GM20431 (cell line): ENCODE results near the gene EIF2AK2.

Source experiments
- in situ Hi-C: fragments of 300-500 bp; cut with MseI, MboI; formaldehyde crosslinking; loops from one replicate; pipeline ENCODE4 v1.15.0; 2020; ENCODE audit warnings: low sequenced_read_pairs; ENCODE audit not compliant: unreplicated experiment

The EIF2AK2 gene

DNA sequence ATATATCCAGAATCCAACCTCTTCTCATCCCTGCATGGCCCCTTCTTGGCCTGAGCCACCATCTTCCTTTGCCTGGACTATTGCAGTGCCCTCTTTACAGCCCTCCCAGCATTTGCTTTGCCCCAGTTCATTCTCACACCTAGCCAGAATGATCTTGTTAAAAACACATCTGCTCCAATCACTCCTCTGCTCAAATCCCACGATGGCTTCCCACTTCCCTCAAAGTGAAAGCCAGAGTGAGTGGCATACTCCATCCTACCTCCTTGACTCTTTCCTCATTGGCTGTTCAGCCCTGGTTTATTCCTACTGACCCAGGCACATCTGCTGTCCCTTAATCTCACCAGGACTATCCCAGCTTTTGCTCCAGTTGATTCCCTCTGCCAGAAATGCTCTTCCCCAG lies 17.0 kb upstream of the EIF2AK2 start:
- in situ Hi-C loops, result no loop called here

DNA sequence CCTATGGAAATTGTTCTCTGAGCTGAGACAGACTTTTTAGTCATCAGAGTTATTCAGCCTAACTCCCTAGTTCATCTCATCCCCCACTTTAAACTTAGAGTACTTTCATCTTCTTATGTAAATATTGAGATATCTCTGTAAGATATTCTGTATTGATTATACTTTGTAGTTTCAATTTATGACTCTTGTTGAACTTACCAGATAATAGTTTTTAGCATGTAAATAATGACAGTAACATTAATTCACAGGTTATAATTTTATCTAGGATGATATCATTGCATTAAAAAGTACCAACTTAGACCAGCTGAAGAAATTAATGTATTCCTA lies 14.8 kb upstream of the EIF2AK2 start:
- in situ Hi-C loops, result no loop called here

DNA sequence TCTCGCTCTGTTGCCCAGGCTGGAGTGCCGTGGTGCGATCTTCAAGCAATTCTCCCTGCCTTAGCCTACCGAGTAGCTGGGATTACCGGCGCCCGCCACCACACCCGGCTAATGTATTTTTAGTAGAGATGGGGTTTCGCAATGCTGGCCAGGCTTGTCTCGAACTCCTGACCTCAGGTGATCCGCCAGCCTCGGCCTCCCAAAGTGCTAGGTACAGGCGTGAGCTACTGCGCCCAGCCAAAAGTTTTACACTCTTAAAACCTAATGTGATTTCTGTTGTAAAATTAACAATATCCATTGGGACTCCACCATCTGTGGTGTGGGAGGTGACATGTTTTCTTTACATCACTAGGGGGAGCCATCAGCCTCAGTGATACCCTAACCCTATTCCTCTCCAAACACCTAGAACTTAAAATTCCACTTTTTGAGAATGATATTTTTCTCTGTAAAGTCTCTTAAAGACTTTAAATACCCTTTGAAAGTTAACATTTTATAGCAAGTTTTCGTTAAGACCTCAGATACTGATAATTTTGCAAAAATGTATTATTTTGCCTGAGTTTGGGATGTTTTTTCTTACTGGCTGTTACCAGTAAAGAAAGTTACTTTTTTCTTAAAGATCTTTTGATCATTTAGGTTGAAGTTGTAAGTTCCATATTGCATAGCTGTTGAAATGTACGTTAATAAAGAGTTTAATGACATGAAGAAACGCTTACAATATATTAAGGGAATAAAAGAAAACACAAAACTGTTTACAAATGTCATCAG lies 11.6 kb upstream of the EIF2AK2 start:
- in situ Hi-C loops, result no loop called here

DNA sequence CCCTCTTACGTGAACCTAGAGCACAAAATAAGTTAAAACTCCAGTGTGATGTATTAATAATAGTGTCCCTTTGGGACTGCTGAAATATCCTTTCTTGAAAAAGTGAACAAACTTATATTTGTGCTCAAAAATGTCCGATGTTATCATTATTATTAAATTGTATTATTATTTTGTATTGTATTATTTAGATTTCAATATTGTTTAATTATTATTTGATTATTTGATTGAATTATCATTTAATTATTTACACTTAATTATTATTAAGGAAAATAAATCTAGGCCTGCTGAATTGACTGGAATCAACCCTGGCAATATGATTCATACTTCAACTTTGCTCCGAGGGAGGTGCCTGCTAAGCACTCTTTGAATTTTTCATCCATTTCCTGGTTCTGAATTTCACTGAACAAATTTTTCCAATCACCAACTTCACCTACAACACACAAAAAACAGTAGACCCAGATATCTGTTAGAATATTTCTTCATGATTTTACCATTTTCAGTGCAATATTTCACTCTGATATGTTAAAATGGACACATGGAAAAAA lies 10.9 kb upstream of the EIF2AK2 start:
- in situ Hi-C loops, result no loop called here

DNA sequence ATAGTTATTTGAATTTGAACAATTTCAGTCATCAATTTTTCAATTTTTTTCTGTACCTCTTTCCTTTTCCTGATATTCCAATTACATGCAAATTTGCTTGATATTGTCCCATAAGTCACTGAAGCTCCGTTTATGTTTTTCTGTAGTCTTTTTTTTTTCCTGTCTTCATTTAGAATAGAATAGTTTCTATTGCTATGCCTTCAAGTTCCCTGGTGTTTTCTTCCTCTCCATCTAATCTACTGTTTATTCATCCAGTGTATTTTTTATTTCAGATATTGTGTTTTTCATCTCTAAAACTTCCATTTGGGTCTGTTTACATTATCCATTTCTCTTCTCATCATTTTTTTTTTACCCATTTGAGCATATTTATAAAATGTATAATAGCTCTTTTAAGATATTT lies 8.0 kb upstream of the EIF2AK2 start:
- in situ Hi-C loops, result no loop called here

DNA sequence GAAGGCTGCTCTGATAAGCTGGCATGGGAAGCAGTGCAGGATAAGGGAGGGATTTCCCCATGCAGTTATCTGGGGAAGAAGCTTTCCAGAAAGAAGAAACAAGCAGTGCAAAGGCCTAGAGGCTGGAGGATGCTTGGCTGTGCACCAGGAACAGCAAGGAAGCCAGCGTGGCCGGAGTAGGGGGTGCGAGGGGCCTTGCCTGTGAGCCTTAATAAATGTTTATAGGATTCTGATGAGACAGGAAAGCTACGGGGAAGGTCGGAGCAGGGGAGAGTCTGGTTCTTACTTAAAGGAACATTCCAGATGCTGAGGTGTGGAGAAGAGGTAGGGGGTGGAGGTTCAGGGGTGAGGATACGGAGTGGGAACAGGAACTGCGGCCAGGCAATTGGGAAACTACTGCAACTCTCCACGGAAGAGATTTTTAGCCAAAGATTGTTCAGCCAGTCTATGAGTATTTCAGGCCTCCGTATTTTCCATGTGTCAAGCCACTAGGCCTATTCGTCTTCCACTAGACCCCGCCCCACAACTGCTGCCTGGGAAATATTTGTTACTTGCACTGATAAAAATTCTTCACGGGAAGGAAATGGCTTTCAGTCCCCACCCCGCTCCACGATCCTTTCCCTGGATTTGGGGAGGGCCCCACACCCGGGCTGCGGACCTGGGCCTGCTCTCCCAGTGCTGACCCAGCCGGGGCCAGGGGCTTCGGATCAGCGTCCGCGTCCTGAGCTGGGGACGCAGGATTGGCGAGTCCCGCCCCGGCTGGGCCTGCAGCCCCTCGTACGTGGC lies 516 bp downstream of the EIF2AK2 start:
- in situ Hi-C loops, result no loop called here

DNA sequence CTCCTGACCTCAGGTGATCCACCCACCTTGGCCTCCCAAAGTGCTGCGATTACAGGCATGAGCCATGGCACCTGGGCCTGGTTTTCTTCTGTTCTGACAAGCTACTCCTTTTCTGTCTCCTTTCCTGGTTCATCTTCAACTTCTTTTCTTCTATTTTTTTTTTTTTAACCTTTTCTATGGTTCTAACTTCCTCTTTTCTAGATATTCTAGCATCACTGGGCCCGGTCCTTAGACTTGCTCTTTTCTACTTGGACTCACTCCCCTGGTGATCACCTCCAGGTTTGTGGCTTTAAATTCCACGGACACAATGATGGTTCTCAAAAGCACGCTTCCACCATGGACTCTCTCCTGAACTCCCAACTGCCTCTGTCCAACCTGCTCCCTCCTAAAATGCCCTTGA lies 2.0 kb downstream of the EIF2AK2 start:
- in situ Hi-C loops, result no loop called here

DNA sequence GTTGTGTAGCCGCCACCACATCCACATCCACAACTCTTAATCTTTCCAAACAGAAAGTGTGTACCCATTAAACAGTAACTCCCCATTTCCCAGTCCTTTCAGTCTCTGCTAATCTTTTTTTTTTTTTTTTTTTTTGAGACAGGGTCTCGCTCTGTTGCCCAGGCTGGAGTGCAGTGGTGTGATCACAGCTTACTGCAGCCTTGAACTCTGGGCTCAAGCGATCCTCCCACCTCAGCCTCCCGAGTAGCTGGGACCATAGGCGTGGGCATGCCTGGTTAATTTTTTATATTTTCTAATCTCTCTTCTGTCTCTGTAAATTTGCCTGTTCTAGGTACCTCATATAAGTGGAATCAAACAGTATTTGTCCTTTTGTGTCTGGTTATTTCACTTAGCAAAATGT lies 3.6 kb downstream of the EIF2AK2 start:
- in situ Hi-C loops, result no loop called here

DNA sequence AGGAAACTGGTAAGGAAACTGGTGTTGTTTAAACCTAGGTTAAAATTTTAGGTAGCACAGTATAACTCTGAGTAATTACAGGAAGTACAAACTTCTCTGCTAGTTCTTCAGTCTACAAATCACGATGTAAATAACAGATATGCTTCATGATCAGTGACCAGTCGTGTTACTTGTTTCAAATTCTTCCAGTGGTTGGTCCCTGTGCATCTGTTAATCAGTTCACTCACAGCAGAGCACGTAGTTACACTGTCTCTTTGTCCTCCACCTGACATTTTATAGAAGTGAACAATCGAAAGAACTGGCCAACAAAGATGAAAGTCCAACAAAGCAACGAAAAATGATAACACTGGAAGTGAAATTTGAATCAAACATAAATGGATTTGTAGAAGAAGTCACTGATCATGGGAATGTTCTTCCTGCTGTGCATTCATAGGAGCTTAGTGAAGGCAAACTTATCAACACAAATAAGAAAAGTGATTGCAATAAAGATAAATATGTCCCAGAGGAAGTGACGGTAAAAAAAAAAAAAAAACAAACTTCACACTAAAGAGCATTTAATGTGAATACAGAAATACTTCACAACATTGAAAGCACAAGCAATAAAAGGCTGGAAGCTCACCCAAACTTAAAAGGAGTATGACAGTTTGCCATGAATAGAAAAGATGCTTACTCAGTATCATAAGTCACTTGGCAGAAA lies 7.0 kb downstream of the EIF2AK2 start:
- in situ Hi-C loops, result no loop called here

DNA sequence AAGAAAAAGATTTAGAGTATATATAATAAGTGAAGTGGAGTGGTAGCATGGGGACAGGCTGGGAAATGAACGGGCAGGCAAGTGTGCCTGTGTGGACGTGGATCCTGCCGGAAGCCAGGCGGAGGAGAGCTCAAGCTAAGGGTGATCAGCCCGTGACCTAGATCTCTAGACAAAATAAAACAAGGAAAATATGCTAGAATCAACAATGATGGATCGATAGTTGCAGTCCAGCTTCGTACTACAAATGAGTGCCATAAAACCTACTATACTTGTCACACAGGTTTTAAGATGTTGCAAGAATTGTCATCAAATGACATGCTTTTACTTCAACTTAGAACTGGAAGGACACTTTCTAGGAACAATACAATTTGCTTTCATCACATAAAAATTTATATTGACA lies 8.5 kb downstream of the EIF2AK2 start:
- in situ Hi-C loops, result no loop called here

DNA sequence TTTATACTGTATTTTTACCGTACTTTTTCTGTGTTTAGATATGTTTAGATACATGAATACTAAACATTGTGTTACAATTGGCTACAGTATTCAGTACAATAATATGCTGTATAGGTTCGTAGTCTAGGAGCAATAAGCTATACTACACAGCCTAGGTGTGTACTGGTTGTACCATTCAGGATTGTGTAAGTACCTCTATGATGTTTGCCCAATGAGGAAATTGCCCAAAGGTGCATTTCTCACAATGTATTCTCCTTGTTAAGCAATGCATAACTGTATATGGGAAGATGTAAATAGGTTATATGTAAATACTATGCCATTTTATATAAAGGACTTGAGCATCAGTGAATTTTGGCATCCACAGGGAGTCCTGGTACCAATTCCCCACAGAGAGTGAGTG lies 10.7 kb downstream of the EIF2AK2 start:
- in situ Hi-C loops, result no loop called here

DNA sequence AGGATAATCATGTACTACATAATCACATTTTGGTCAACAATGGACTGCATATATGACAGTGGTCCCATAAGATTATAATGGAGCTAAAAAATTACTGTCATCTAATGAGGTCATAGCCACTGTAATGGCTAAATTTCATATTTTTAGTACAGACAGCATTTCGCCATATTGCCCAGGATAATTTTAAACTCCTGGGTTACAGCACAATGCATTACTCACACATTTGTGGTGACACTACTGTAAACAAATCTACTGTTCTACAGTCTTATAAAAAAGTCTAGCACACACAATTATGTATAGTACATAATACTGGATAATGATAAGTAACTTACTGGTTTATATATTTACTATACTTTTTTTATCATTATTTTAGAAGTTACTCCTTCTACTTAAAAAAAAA lies 12.8 kb downstream of the EIF2AK2 start:
- in situ Hi-C loops, result no loop called here

DNA sequence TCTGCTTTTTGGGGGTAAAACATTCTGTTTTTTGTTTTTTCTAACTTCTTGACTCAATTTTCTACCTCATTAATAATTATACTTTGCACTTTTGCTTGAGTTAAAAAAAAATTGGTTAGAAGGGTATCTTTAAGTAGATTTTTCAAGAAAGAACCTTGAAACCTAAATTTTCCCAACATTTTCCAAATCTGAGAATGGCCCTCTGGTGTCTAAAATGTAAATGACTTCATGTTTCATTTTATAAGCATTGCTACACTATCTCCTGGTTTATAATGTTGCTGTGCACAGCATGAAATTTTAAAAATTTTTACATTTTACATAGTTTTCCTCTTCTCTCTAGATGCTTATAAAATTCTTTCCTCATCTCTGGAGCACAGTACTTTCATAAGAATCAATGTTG lies 14.2 kb downstream of the EIF2AK2 start:
- in situ Hi-C loops, result no loop called here

DNA sequence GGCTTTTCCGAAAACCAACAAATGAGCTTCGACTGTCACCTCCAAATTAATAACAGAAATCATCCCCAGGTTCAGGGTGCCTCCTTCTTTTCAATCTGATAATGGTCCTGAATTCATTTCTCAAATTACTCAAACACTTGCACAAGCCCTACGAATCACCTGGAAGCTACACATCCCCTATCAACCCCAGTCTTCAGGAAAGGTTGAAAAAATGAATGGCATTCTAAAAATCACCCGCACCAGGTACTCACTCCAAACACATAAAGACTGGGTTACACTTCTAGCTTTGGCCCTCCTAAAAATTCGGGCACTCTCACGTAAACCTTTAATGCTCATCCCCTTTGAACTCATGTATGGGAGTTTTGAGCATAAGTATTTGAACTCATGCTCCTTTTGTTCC lies 23.9 kb downstream of the EIF2AK2 start:
- in situ Hi-C loops, result no loop called here

DNA sequence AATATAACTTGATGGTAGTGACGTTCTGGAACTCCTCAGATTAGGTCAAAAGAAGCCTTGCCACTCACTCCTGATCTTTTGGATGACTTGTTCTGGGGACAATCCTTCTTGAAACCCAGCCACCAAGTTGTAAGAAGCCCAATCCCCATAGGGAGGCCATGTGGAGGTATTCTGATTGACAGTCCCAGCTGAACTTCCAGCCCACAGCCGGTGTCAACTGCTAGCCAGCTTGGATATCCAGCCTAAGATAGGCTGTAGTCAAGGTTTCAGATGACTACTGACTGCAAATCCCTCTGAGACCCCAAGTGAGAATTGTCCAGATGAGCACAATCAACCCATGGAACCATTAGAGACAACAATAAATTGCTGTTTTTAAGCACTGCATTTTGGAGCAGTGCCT lies 31.4 kb downstream of the EIF2AK2 start:
- in situ Hi-C loops, result no loop called here

DNA sequence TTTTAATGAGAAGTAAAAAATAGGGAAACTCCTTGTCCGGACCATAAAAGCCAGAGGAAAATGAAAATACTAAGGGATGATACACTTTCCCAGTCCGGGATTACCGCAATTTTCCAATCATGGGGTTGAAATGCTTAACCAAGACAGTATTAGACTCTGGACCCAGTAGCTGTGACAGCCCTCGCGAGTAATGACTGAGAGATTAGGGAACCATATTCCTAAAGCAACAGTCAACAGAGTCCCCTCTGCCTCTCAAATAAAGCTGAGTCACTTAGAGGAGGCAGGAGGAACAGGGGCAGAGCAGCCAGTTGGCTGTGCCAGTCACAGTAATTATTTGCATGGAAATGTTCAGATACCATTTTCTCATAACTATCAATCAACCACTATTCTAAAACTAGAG lies 37.6 kb downstream of the EIF2AK2 start:
- in situ Hi-C loops, result no loop called here

DNA sequence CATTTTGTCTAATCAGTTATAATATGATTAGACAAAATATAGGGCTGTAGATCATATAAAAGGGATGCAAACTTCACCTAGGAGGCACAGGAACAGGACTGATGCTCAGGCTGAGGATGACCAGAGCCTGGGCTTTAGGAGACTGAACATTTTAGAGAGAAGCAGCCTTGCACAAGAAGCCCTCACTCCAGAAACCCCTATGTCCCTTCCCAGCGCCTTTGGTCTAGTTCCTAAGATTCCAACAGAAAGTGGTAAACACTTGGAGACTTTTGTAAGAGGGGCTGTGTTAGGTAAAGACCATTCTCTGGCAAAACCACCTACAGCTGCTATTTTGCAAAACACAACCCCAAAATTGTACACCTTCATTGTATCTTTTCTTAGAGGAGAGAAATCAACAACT lies 39.2 kb downstream of the EIF2AK2 start:
- in situ Hi-C loops, result no loop called here

DNA sequence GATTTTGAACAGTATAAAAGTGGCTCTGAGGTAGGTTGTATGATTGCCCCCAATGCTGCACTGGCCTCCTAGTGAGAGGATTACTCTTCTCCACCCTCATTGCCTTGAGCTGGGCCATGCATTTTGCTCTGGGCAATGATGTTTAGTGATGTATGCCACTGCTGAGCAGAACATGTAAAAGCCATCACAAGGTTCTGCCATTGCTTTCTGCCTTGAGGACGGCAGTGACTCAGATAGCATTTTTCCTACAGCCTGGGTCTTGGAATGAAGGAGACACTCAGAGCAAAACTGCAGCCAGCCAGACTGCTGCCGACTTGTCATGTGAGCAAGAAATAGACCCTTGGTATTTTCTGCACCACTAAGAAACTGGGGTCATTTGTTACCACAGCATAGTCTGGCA lies 44.8 kb downstream of the EIF2AK2 start:
- in situ Hi-C loops, result no loop called here

DNA sequence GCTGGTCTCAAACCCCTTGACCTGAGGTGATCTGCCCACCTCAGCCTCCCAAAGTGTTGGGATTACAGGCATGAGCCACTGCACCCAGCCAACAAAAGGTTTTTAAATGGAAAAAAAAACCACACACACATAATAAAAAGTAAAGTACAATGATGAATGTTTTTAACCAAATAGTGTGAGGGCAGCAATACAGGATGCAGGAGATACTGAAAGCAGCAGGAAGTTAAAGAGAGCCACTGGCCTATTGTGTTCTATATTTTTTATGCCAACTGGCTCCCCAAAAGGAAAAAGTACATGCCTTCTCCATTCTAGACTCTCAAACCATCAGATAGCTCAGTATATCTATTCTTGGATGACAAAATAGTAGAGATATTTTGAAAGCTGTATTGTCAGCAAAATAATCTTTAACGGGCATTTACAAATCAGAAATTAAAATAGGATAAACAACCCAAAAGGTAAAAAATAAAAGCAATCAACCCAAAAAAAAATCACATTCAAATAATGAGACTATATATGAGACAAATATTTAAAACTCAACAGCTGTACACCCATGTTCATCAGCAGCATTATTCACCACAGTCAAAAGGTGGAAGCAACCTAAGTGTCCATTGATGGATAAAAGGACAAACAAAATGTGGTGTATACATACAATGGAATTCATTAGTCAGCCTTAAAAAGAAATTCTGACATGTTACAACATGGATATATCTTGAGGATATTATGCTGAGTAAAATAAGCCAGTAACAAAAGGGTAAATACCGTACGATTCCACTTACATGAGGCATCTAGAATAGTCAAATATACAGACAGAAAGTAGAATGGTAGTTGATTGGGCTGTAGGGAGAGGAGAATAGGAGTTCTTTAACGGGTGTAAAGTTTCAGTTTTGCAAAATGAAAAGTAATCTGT lies 46.2 kb downstream of the EIF2AK2 start:
- in situ Hi-C loops, result no loop called here

DNA sequence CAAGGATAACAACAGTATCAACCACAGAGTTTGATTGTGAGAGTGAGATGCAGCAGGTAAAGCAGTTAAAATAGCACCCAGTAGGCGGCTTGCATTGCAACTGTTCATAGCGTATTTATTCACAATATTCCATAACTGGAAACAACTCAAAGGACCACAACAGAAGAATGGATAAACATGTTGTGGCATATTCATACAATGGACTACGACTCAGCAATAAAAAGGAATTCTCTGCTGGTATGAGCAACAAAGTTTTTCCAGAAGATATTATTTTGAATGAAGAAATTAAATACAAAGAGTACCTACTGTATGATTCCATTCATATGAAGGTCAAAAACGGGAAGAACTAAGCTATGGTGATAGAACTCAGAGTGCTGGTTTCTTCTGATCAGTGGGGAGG lies 47.3 kb downstream of the EIF2AK2 start:
- in situ Hi-C loops, result no loop called here
